ENCODE data around the gene CD36. TPM values are rescaled to one million over a fixed set of nuclear protein-coding genes. Genes with fewer than 3 reads are reported as not detected.

Gene CD36
- total RNA-seq, 1 experiment from 2014 or later, result 0.28 TPM

GRCh38 chr7:80635533-80635932, 2.9 kb upstream of the CD36 start:
- no peak overlapping the region for H2BK15ac ChIP-seq (ENCODE audit: low read depth, low read length)
- Mint-ChIP-seq H3K36me3 (ENCODE audit: insufficient read depth in 1 of 3, low read depth in 3 of 3) (no peaks in the 10 kb centered on the region), H3K27me3 (ENCODE audit: low read depth) (no peaks in the 10 kb centered on the region), H3K27ac (no peak overlapping the region; a peak in 1 of 7 replicates), H3K4me3 (no peak overlapping the region), H3K9me3 (no peaks in the 10 kb centered on the region), H3K4me1 (0 out of 4 replicates have a peak, but pooled peaks cover 0 to 4% of the 10 kb centered on the region in 2 experiments)
- no peak overlapping the region for H3K27ac ChIP-seq (ENCODE audit: insufficient read length, low read depth, low read length)
- no peak overlapping the region for H3K4ac ChIP-seq (ENCODE audit: low read depth, low read length)
- H3K79me2 ChIP-seq (ENCODE audit: insufficient read depth, low read length), result no peaks in the 10 kb centered on the region
- no peaks in the 10 kb centered on the region for H3K23me2 ChIP-seq (ENCODE audit: insufficient read length, low read depth, low read length, poor library complexity, severe bottlenecking)
- H3K14ac ChIP-seq (ENCODE audit: insufficient read depth, low read length), result no peak overlapping the region
- H2BK12ac ChIP-seq (ENCODE audit: insufficient read length, low read depth, low read length), result no peak overlapping the region
- no peak overlapping the region for H2BK20ac ChIP-seq (ENCODE audit: low read depth, low read length, poor library complexity, severe bottlenecking)
- H2AK5ac ChIP-seq (ENCODE audit: insufficient read length, low read length), result no peak overlapping the region
- no peak for DNase-seq
- no peak overlapping the region for H4K91ac ChIP-seq (ENCODE audit: insufficient read length, low read depth, low read length)
- TF ChIP-seq, protein P1, sequence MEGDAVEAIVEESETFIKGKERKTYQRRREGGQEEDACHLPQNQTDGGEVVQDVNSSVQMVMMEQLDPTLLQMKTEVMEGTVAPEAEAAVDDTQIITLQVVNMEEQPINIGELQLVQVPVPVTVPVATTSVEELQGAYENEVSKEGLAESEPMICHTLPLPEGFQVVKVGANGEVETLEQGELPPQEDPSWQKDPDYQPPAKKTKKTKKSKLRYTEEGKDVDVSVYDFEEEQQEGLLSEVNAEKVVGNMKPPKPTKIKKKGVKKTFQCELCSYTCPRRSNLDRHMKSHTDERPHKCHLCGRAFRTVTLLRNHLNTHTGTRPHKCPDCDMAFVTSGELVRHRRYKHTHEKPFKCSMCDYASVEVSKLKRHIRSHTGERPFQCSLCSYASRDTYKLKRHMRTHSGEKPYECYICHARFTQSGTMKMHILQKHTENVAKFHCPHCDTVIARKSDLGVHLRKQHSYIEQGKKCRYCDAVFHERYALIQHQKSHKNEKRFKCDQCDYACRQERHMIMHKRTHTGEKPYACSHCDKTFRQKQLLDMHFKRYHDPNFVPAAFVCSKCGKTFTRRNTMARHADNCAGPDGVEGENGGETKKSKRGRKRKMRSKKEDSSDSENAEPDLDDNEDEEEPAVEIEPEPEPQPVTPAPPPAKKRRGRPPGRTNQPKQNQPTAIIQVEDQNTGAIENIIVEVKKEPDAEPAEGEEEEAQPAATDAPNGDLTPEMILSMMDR (conservative IDR thresholded peaks at IDR 0.05), result no peak
- no peak overlapping the region for H2BK120ac ChIP-seq (ENCODE audit: low read depth, low read length, poor library complexity, severe bottlenecking)
- no peaks in the 10 kb centered on the region for H3K27me3 ChIP-seq (ENCODE audit: insufficient read depth, low read length)
- H3K9me3 ChIP-seq (ENCODE audit: control insufficient read depth, low read depth, low read length), result no peaks in the 10 kb centered on the region
- H3K4me1 ChIP-seq (ENCODE audit: insufficient read depth, low read length), result no peaks in the 10 kb centered on the region
- no peak overlapping the region for H3K23ac ChIP-seq (ENCODE audit: insufficient read length, low read depth, low read length)
- H4K5ac ChIP-seq (ENCODE audit: insufficient read length, low read depth, low read length), result no peak overlapping the region
- H3K9ac ChIP-seq (ENCODE audit: extremely low read depth, insufficient read length, low read length), result no peak overlapping the region
- H3K56ac ChIP-seq (ENCODE audit: insufficient read length, low read depth, low read length), result no peak overlapping the region
- no peak overlapping the region for H4K8ac ChIP-seq (replicated peaks; ENCODE audit: insufficient read length, low read depth, low read length)
- H3K79me1 ChIP-seq (ENCODE audit: insufficient read depth, low read depth, low read length, poor library complexity, severe bottlenecking), result no peaks in the 10 kb centered on the region
- no CpG with 5 or more reads among the region's 1 CpG for WGBS (ENCODE audit: extremely low coverage, insufficient read length, low lambda C conversion rate)
- no peak overlapping the region for H3K4me2 ChIP-seq (ENCODE audit: insufficient read depth, insufficient read length, low read length)
- no peak overlapping the region for H2AFZ ChIP-seq (ENCODE audit: low read length)
- no peak overlapping the region for H3T11ph ChIP-seq (ENCODE audit: low read length)
- no peak overlapping the region for H3K18ac ChIP-seq (ENCODE audit: insufficient read length, low read depth, low read length)
- H4K20me1 ChIP-seq (ENCODE audit: control insufficient read depth, insufficient read depth, insufficient read length), result no peaks in the 10 kb centered on the region
- H2BK5ac ChIP-seq (ENCODE audit: insufficient read length, low read length), result no peak overlapping the region

Measured in H9 (cell line).